ENCODE measurements around the gene LCN15. TPM values are rescaled to one million over a fixed set of nuclear protein-coding genes. Genes with fewer than 3 reads are reported as not detected.

LCN15 gene
- total and polyA plus RNA-seq, 2 of the 13 experiments (the other 11 are each of a cell fraction or from before 2014, with no cell fraction given): 1.3 to 53.7 TPM

GRCh38 chr9:136807281-136808074, 43.2 kb upstream of the LCN15 start, which contains the start of gene RABL6 (continued):
- no peak for TF ChIP-seq FOXK1 (CRISPR knock-in tag; IDR thresholded peaks at IDR 0.05; ENCODE audit: borderline replicate concordance, low read depth)
- no peak for TF ChIP-seq ZMYM2 (CRISPR knock-in tag; IDR thresholded peaks at IDR 0.05)
- TF ChIP-seq TBL1XR1 (IDR thresholded peaks at IDR 0.05; ENCODE audit: borderline replicate concordance, low read length, partially characterized antibody): no peak
- TF ChIP-seq KDM1A (CRISPR knock-in tag; IDR thresholded peaks at IDR 0.05): no peak
- TF ChIP-seq RNF2 (conservative IDR thresholded peaks at IDR 0.05; ENCODE audit: low read depth): no peak
- TF ChIP-seq, protein P1, sequence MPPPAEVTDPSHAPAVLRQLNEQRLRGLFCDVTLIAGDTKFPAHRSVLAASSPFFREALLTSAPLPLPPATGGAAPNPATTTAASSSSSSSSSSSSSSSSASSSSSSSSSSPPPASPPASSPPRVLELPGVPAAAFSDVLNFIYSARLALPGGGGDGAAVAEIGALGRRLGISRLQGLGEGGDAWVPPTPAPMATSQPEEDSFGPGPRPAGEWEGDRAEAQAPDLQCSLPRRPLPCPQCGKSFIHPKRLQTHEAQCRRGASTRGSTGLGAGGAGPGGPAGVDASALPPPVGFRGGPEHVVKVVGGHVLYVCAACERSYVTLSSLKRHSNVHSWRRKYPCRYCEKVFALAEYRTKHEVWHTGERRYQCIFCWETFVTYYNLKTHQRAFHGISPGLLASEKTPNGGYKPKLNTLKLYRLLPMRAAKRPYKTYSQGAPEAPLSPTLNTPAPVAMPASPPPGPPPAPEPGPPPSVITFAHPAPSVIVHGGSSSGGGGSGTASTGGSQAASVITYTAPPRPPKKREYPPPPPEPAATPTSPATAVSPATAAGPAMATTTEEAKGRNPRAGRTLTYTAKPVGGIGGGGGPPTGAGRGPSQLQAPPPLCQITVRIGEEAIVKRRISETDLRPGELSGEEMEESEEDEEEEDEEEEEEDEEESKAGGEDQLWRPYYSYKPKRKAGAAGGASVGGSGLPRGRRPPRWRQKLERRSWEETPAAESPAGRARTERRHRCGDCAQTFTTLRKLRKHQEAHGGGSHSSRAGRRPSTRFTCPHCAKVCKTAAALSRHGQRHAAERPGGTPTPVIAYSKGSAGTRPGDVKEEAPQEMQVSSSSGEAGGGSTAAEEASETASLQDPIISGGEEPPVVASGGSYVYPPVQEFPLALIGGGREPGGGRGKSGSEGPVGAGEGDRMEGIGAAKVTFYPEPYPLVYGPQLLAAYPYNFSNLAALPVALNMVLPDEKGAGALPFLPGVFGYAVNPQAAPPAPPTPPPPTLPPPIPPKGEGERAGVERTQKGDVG (CRISPR knock-in tag; IDR thresholded peaks at IDR 0.05; ENCODE audit: borderline replicate concordance): no peak
- no peak for TF ChIP-seq ZNF350 (CRISPR knock-in tag; IDR thresholded peaks at IDR 0.05; ENCODE audit: borderline replicate concordance, low read depth)
- TF ChIP-seq SMAD1 (CRISPR knock-in tag; IDR thresholded peaks at IDR 0.05; ENCODE audit: borderline replicate concordance, low read depth): no peak
- TF ChIP-seq IRX3 (CRISPR knock-in tag; IDR thresholded peaks at IDR 0.05; ENCODE audit: borderline replicate concordance, low read depth): no peak
- TF ChIP-seq ZNF335 (CRISPR knock-in tag; IDR thresholded peaks at IDR 0.05): 0 out of 2 replicates have a peak, but pooled peaks have one; percentile 40
- TF ChIP-seq SIX1 (CRISPR knock-in tag; IDR thresholded peaks at IDR 0.05; ENCODE audit: borderline replicate concordance): no peak
- TF ChIP-seq JUND (CRISPR knock-in tag; IDR thresholded peaks at IDR 0.05): no peak
- TF ChIP-seq MAF1 (CRISPR knock-in tag; IDR thresholded peaks at IDR 0.05; ENCODE audit: borderline replicate concordance): no peak
- no peak for TF ChIP-seq PREB (CRISPR knock-in tag; IDR thresholded peaks at IDR 0.05)
- TF ChIP-seq ZNF710 (CRISPR knock-in tag; IDR thresholded peaks at IDR 0.05; ENCODE audit: borderline replicate concordance): no peak
- TF ChIP-seq, protein P2, sequence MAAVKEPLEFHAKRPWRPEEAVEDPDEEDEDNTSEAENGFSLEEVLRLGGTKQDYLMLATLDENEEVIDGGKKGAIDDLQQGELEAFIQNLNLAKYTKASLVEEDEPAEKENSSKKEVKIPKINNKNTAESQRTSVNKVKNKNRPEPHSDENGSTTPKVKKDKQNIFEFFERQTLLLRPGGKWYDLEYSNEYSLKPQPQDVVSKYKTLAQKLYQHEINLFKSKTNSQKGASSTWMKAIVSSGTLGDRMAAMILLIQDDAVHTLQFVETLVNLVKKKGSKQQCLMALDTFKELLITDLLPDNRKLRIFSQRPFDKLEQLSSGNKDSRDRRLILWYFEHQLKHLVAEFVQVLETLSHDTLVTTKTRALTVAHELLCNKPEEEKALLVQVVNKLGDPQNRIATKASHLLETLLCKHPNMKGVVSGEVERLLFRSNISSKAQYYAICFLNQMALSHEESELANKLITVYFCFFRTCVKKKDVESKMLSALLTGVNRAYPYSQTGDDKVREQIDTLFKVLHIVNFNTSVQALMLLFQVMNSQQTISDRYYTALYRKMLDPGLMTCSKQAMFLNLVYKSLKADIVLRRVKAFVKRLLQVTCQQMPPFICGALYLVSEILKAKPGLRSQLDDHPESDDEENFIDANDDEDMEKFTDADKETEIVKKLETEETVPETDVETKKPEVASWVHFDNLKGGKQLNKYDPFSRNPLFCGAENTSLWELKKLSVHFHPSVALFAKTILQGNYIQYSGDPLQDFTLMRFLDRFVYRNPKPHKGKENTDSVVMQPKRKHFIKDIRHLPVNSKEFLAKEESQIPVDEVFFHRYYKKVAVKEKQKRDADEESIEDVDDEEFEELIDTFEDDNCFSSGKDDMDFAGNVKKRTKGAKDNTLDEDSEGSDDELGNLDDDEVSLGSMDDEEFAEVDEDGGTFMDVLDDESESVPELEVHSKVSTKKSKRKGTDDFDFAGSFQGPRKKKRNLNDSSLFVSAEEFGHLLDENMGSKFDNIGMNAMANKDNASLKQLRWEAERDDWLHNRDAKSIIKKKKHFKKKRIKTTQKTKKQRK (IDR thresholded peaks at IDR 0.05; ENCODE audit: low read length): no peak
- no peak for TF ChIP-seq IKZF1 (IDR thresholded peaks at IDR 0.05)
- 0 out of 2 replicates have a peak, but pooled peaks have one; percentile 13 for TF ChIP-seq THAP11 (CRISPR knock-in tag; IDR thresholded peaks at IDR 0.05)
- TF ChIP-seq ZNF225 (CRISPR knock-in tag; IDR thresholded peaks at IDR 0.05): no peak
- no peak for TF ChIP-seq TGIF2 (CRISPR knock-in tag; IDR thresholded peaks at IDR 0.05)
